Esophagus squamous epithelium (tissue), 4 donors: ENCODE data around the gene CDC14B.
A peak's percentile ranks its signal among the peaks of the same experiment; 100 is the strongest.

Experiments used
- CTCF ChIP-seq, 6 experiments: fragments of 450-650 bp in 4 of 6; fragments of 200-600 bp in 2 of 6; sonication (generic) in 2 of 6; IDR thresholded peaks; one replicate each; pipeline ENCODE4 v1.5.1; 2016 to 2019; ENCODE audit warnings: antibody characterized with exemption in 6 of 6, mild to moderate bottlenecking in 4 of 6, moderate library complexity in 4 of 6
- POLR2A ChIP-seq, 4 donors: fragments of 450-650 bp; IDR thresholded peaks; one replicate each; pipeline ENCODE4 v1.6.1; 2017; ENCODE audit warnings: antibody characterized with exemption in 4 of 4, mild to moderate bottlenecking in 4 of 4, moderate library complexity in 3 of 4

- TF ChIP-seq CTCF (IDR thresholded peaks at IDR 0.05) (no peak), POLR2A (IDR thresholded peaks at IDR 0.05) (peak in 1 of 4 donors; percentile 27)
These were observed 35.7 kb upstream of the CDC14B start, which contains the start of gene PRXL2C for GRCh38 chr9:96655198-96655851.
